BE2C (cell line): Measurements from ENCODE around the gene SUSD6.
A peak's percentile ranks its signal among the peaks of the same experiment; 100 is the strongest.
"Not testable (repeated sequence)": the region's sequence is repeated elsewhere in the genome, so short reads cannot be mapped to it uniquely, and the experiment has no call there.

Source experiments
- DNase-seq: peaks from one replicate; pipeline ENCODE4 v3.0.0-alpha.2; 2020
- H3K27me3 ChIP-seq: fragments of 250-450 bp; sonication (Bioruptor Pico); 2 replicates; pipeline ENCODE4 v1.5.1; 2020; ENCODE audit warnings: mild to moderate bottlenecking
- H3K36me3 ChIP-seq: fragments of 250-450 bp; sonication (Bioruptor Pico); 2 replicates; pipeline ENCODE4 v1.5.1; 2020; ENCODE audit warnings: mild to moderate bottlenecking
- H3K4me1 ChIP-seq: fragments of 250-450 bp; sonication (Bioruptor Pico); 2 replicates; pipeline ENCODE4 v1.5.1; 2020
- H3K4me3 ChIP-seq: 2 replicates; pipeline ENCODE4 v1.5.1; 2011; ENCODE audit warnings: low read depth, low read length
- H3K9me3 ChIP-seq: fragments of 250-450 bp; sonication (Bioruptor Pico); 2 replicates; pipeline ENCODE4 v1.5.1; 2020
- TF ChIP-seq, protein P1 (sequence below): IDR thresholded peaks from 2 replicates; pipeline ENCODE4 v1.5.1; 2012; ENCODE audit warnings: mild to moderate bottlenecking, low read depth, low read length

Gene SUSD6

DNA sequence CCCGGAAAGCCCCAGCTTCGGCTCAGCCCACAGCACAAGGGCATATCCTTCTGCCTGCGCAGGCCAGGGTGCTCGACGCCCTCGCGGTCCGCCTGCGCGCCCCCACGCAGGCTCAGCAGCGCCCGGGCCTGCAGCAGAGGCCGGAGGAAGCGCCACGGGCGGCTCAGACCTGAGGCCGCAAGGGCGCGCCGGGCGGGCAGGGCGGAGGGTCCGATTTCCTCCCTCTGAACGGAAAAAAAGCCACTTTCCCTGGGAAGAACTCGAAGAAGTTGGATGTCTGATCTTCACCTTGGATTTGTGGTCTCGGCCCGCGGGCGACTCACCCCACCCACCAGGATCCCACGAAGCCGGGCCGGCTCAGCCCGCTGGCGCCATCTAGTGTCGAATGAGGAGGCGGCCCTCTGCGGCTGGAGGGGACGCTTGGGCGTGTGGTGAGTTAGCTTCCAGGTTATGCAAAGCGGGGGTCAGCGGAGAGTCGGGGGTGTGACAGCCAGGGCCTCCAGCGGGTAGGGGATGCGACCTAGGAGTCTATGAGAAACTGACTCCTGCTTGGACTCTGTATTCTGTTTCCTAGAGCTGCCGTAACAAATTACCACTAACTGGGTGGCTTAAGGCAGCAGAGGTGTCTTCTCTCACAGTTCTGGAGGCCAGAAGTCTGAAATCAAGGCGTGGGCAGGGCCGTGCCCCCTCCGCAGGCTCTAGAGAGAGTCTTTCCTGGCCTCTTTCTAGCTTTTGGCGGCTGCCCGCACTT lies 115.5 kb downstream of the SUSD6 start:
- peak; percentile 84 for DNase-seq
- peak overlapping the region; percentile 59 for H3K4me3 ChIP-seq
- H3K9me3 ChIP-seq, result no peaks in the 10 kb centered on the region
- TF ChIP-seq, protein P1, sequence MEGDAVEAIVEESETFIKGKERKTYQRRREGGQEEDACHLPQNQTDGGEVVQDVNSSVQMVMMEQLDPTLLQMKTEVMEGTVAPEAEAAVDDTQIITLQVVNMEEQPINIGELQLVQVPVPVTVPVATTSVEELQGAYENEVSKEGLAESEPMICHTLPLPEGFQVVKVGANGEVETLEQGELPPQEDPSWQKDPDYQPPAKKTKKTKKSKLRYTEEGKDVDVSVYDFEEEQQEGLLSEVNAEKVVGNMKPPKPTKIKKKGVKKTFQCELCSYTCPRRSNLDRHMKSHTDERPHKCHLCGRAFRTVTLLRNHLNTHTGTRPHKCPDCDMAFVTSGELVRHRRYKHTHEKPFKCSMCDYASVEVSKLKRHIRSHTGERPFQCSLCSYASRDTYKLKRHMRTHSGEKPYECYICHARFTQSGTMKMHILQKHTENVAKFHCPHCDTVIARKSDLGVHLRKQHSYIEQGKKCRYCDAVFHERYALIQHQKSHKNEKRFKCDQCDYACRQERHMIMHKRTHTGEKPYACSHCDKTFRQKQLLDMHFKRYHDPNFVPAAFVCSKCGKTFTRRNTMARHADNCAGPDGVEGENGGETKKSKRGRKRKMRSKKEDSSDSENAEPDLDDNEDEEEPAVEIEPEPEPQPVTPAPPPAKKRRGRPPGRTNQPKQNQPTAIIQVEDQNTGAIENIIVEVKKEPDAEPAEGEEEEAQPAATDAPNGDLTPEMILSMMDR, result peak; percentile 93
- no peaks in the 10 kb centered on the region for H3K36me3 ChIP-seq
- H3K27me3 ChIP-seq, result no peaks in the 10 kb centered on the region
- H3K4me1 ChIP-seq, result no peaks in the 10 kb centered on the region

DNA sequence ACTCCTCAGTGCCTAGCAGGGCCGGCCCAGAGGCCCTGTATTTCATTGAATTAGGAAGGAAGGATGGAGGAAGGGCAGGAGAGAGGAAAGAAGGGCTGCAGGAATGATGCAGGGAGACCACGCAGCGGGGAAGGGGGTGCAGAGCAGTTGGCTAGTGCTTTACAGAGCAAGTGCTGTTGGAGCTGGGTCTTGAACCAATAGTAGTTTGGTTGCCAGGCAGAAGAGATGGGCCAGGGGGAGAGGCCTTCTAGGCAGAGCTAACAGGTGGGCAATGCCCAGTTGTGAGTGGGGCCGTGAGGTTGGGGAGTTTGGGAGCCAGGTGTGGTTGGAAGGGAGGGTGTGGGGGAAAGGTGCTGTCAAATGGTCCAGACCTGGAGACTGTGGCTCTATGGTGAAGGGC lies 116.5 kb downstream of the SUSD6 start:
- no peak for DNase-seq
- Histone ChIP-seq H3K36me3 (no peaks in the 10 kb centered on the region), H3K9me3 (no peaks in the 10 kb centered on the region), H3K27me3 (no peaks in the 10 kb centered on the region), H3K4me1 (no peaks in the 10 kb centered on the region), H3K4me3 (no peak overlapping the region)
- TF ChIP-seq, protein P1, result no peak

DNA sequence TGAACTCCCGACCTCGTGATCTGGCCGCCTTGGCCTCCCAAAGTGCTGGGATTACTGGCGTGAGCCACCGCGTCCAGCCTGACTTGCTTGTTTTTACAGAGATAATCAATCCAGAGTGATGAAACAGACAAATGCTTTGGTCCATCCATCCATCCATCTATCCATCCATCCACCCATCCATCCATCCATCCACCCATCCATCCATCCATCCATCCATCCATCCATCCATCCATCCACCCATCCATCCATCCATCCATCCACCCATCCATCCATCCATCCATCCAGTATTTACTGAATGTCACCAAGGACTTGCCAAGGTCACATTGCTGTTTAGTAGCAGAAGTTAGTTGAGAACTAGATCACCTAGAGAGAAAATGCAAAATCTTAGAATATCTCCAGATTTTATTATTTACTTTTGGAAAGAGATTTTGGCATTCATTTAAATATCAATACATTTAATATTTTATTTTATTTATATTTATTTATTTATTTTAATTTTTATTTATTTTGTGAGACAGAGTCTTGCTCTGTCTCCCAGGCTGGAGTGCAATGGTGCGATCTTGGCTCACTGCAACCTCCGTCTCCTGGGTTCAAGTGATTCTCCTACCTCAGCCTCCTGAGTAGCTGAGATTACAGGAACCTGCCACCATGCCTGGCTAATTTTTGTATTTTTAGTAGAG lies 120.7 kb downstream of the SUSD6 start:
- DNase-seq, H3K4me3 ChIP-seq, H3K27me3 ChIP-seq, H3K9me3 ChIP-seq, H3K4me1 ChIP-seq, H3K36me3 ChIP-seq: not testable (repeated sequence)

DNA sequence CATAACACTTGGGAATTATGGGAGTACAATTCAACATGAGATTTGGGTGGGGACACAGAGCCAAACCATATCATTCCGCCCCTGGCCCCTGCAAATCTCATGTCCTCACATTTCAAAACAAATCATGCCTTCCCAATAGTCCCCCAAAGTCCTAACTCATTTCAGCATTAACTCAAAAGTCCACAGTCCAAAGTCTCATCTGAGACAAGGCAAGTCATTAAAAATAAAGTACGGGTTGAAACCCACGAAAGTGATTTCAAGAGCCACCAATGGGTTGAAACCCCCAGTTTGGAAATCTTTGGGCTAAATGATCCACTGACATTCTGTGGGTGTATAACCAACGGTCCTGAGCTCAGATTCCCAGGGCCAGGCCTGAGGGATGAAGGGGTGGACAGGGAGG lies 125.0 kb downstream of the SUSD6 start:
- not testable (repeated sequence) for H3K4me1 ChIP-seq, H3K27me3 ChIP-seq, H3K4me3 ChIP-seq, DNase-seq, H3K9me3 ChIP-seq, H3K36me3 ChIP-seq

DNA sequence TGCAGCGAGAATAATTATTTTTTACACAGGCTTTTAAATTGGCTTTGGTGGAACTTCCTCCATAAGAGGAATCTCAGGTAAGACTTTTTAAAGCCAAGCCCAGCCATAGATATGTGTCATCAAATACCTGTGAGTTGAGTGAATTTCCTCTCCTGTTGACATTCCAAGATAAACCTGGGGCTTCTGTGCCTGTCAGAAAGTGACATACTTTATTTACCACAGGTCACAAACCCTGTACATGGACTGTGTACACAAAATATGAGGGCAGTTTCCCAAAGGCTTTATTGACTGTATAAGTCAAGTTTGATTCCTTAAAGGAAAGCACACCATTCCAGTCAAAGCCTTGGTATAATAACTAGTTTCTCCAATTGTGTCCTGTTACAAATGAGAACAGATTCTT lies 129.7 kb downstream of the SUSD6 start:
- Histone ChIP-seq H3K36me3 (no peaks in the 10 kb centered on the region), H3K4me3 (no peak overlapping the region), H3K9me3 (no peaks in the 10 kb centered on the region), H3K4me1 (no peaks in the 10 kb centered on the region), H3K27me3 (no peaks in the 10 kb centered on the region; the same call in 1 of the 2 replicates)
- no peak for DNase-seq
- TF ChIP-seq, protein P1, result no peak

DNA sequence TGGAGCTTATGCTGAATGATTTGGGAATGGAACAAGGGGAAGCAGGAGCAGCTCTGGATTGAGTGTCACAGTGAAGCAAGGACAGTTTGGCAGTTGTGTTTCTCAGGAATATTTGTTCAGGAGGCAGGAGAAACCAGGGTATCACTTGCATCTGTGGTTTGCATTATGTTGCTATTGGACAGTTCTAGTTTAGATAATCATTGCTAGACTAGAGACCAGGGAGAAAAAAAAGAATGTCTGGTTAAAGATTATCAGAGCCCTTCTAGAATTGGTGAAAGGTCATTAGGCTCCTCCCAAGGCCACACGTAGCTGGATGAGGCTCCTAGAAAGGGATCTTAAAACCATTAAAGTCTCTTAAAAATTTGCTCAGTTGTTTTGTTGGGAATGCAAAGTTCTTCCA lies 138.6 kb downstream of the SUSD6 start:
- Histone ChIP-seq H3K4me3 (no peak overlapping the region), H3K36me3 (no peaks in the 10 kb centered on the region), H3K9me3 (no peaks in the 10 kb centered on the region), H3K27me3 (no peaks in the 10 kb centered on the region), H3K4me1 (no peaks in the 10 kb centered on the region)
- TF ChIP-seq, protein P1, result no peak
- DNase-seq, result no peak

DNA sequence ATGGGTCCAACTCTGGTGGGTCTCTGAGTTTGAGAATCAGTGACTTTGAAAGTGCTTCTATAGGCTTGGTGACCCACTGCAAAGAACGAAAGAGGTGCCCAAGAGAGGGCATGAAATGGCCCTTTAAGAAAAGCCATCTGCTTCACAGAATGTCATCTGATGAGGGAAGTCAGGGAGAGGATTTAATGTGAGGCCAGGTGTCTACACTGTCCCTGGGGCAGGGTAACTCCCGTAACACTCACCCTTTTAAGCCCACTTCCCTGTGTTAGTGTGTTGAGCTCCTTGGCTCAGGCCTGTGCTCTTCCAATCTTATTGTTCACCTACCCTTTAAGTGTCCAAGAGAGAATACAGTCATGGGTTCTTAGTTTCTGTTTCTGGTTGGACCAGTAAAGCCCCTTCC lies 139.1 kb downstream of the SUSD6 start:
- H3K9me3 ChIP-seq, result no peaks in the 10 kb centered on the region
- no peaks in the 10 kb centered on the region for H3K36me3 ChIP-seq
- TF ChIP-seq, protein P1, result no peak
- H3K27me3 ChIP-seq, result no peaks in the 10 kb centered on the region
- H3K4me1 ChIP-seq, result no peaks in the 10 kb centered on the region
- no peak overlapping the region for H3K4me3 ChIP-seq
- no peak for DNase-seq
